SK-N-MC (cell line): ENCODE data around the gene SMTNL1.
"Not testable (repeated sequence)": the region's sequence is repeated elsewhere in the genome, so short reads cannot be mapped to it uniquely, and the experiment has no call there.

ENCODE experiments used
- EZH2 ChIP-seq: fragments of 200-600 bp; sonication (generic); IDR thresholded peaks from one replicate; pipeline ENCODE4 v1.6.1; 2017; ENCODE audit warnings: antibody characterized with exemption
- FOXP2 ChIP-seq: optimal IDR thresholded peaks from 2 replicates; pipeline ENCODE3; 2011; ENCODE audit warnings: mild to moderate bottlenecking, moderate library complexity; ENCODE audit not compliant: insufficient read depth; ENCODE audit errors: extremely low read length, control extremely low read depth
- POLR2AphosphoS5 ChIP-seq: IDR thresholded peaks from 2 replicates; pipeline ENCODE4 v1.6.1; 2012; ENCODE audit warnings: mild to moderate bottlenecking, low read depth, low read length, borderline replicate concordance

GRCh38 chr11:57534449-57534848 is 2.9 kb upstream of the SMTNL1 start:
- not testable (repeated sequence) for TF ChIP-seq POLR2AphosphoS5, EZH2, FOXP2
